Suprapubic skin (tissue), 3 donors: ENCODE data around the gene PRKAG2.

Experiments used
- CTCF ChIP-seq, 2 donors: fragments of 200-600 bp in 1 of 2; fragments of 450-650 bp in 1 of 2; sonication (generic) in 1 of 2; IDR thresholded peaks; one replicate each; pipeline ENCODE4 v1.5.1; 2016 to 2019; ENCODE audit warnings: antibody characterized with exemption in 2 of 2, mild to moderate bottlenecking in 1 of 2, moderate library complexity in 1 of 2
- EP300 ChIP-seq: sonication (generic); formaldehyde crosslinking; IDR thresholded peaks from one replicate; pipeline ENCODE4 v1.6.1; 2017; ENCODE audit warnings: antibody characterized with exemption
- POLR2A ChIP-seq, 2 donors: fragments of 450-650 bp; IDR thresholded peaks; one replicate each; pipeline ENCODE4 v1.6.1; 2017; ENCODE audit warnings: antibody characterized with exemption in 2 of 2, mild to moderate bottlenecking in 2 of 2, moderate library complexity in 2 of 2

GRCh38 chr7:151655555-151655954 is 221.4 kb downstream of the PRKAG2 start:
- TF ChIP-seq CTCF (IDR thresholded peaks at IDR 0.05), result no peak
- no peak for TF ChIP-seq POLR2A (IDR thresholded peaks at IDR 0.05)
- no peak for TF ChIP-seq EP300
